Stimulated activated CD4-positive, alpha-beta T cell treated with anti-CD3 and anti-CD28 coated beads, Interleukin-1b, Interleukin-23, amount 100 ng/mL, for 1 hour (primary cell): ENCODE data around the gene RPTOR.
"Not testable (repeated sequence)": the region's sequence is repeated elsewhere in the genome, so short reads cannot be mapped to it uniquely, and the experiment has no call there.

Source experiments
- DNase-seq, 2 donors: peaks; one replicate each; pipeline ENCODE4 v3.0.0-alpha.2; 2020; ENCODE audit warnings: low read depth in 2 of 2

RPTOR gene

GRCh38 chr17:80544655-80545498, at the start of gene RPTOR:
Gene RPTOR, plus strand, starts transcription at chr17:80544838. Its CDS starts 792 bp downstream, at chr17:80545630.
- DNase-seq: peak; percentile 56 to 85

- DNase-seq: no peak
Measured at GRCh38 chr17:80497726-80498241, 46.9 kb upstream of the RPTOR start.

GRCh38 chr17:80498242-80498919, 46.3 kb upstream of the RPTOR start:
- no peak for DNase-seq

GRCh38 chr17:80498920-80499410, 45.7 kb upstream of the RPTOR start:
- DNase-seq: no peak

- DNase-seq: no peak
Measured at GRCh38 chr17:80499560-80499959, 45.1 kb upstream of the RPTOR start.

GRCh38 chr17:80499961-80500665, 44.5 kb upstream of the RPTOR start:
- no peak for DNase-seq

GRCh38 chr17:80501741-80502577, 42.7 kb upstream of the RPTOR start:
- DNase-seq: no peak

GRCh38 chr17:80502578-80502877, 42.1 kb upstream of the RPTOR start:
- DNase-seq: no peak

- no peak for DNase-seq
Measured at GRCh38 chr17:80503031-80503430, 41.6 kb upstream of the RPTOR start.

GRCh38 chr17:80503921-80504320, 40.7 kb upstream of the RPTOR start:
- DNase-seq: no peak

GRCh38 chr17:80504686-80505413, 39.8 kb upstream of the RPTOR start:
- DNase-seq: no peak

GRCh38 chr17:80507177-80507576, 37.5 kb upstream of the RPTOR start:
- not testable (repeated sequence) for DNase-seq

- DNase-seq: no peak
Measured at GRCh38 chr17:80507965-80508364, 36.7 kb upstream of the RPTOR start.

- no peak for DNase-seq
Measured at GRCh38 chr17:80509311-80509710, 35.3 kb upstream of the RPTOR start.

GRCh38 chr17:80510132-80510531, 34.5 kb upstream of the RPTOR start:
- DNase-seq: no peak

GRCh38 chr17:80510772-80511171, 33.9 kb upstream of the RPTOR start:
- no peak for DNase-seq

- DNase-seq: no peak
Measured at GRCh38 chr17:80511222-80512180, 33.1 kb upstream of the RPTOR start.

- no peak for DNase-seq
Measured at GRCh38 chr17:80512233-80512632, 32.4 kb upstream of the RPTOR start.

GRCh38 chr17:80513201-80513600, 31.4 kb upstream of the RPTOR start:
- no peak for DNase-seq

GRCh38 chr17:80513892-80514291, 30.7 kb upstream of the RPTOR start:
- DNase-seq: no peak
